D721Med (cell line): ENCODE data around the gene PCDHGA7.
"Not testable (repeated sequence)": the region's sequence is repeated elsewhere in the genome, so short reads cannot be mapped to it uniquely, and the experiment has no call there.

Source experiments
- DNase-seq: peaks from one replicate; pipeline ENCODE4 v3.0.0; 2011; ENCODE audit warnings: low spot score; ENCODE audit not compliant: insufficient read length
- FAIRE-seq: peaks from 2 replicates; lab custom pipeline; 2011; peaks lifted over from hg19 to GRCh38; lab: Jason Lieb, UNC
- CTCF ChIP-seq: IDR thresholded peaks from 2 replicates; pipeline ENCODE4 v1.5.1; 2012; ENCODE audit warnings: mild to moderate bottlenecking, control low read depth; ENCODE audit not compliant: insufficient read depth; ENCODE audit errors: missing control alignments

PCDHGA7 gene

GRCh38 chr5:141345327-141345726, 37.2 kb upstream of the PCDHGA7 start:
- FAIRE-seq (no peak), DNase-seq (no peak)
- no peak for TF ChIP-seq CTCF

GRCh38 chr5:141346017-141346416, 36.5 kb upstream of the PCDHGA7 start:
- FAIRE-seq, DNase-seq: not testable (repeated sequence)

- peak; percentile 63 for DNase-seq
- TF ChIP-seq CTCF: peak; percentile 62
- peak; percentile 25 for FAIRE-seq
Measured at GRCh38 chr5:141349917-141350619, 32.5 kb upstream of the PCDHGA7 start, which contains the start of gene PCDHGB1. TSS of gene PCDHGB1 (plus strand) at chr5:141350099. CDS start at chr5:141350261, 162 bp downstream.

- DNase-seq (no peak), FAIRE-seq (no peak)
- no peak for TF ChIP-seq CTCF
Measured at GRCh38 chr5:141351591-141351990, 31.0 kb upstream of the PCDHGA7 start.

GRCh38 chr5:141354900-141355469, 27.6 kb upstream of the PCDHGA7 start, which contains the start of gene PCDHGA4:
TSS of gene PCDHGA4 (plus strand) at chr5:141355021. CDS start at chr5:141355108, 87 bp downstream.
- FAIRE-seq: no peak
- DNase-seq: no peak

GRCh38 chr5:141355641-141356040, 26.9 kb upstream of the PCDHGA7 start:
- DNase-seq (no peak), FAIRE-seq (no peak)
- no peak for TF ChIP-seq CTCF

More at GRCh38 chr5:141354900-141355469, 27.6 kb upstream of the PCDHGA7 start, which contains the start of gene PCDHGA4:
- TF ChIP-seq CTCF: no peak

- no peak for DNase-seq
- FAIRE-seq: no peak
- no peak for TF ChIP-seq CTCF
Measured at GRCh38 chr5:141356133-141356532, 26.4 kb upstream of the PCDHGA7 start.
